HepG2 (cell line): ENCODE measurements around the gene FGA. TPM values are rescaled to one million over a fixed set of nuclear protein-coding genes. Genes with fewer than 3 reads are reported as not detected.

Source experiments
- ASH2L ChIP-seq: fragments of 300-600, 200-600 bp; sonication (generic); IDR thresholded peaks from 2 replicates; pipeline ENCODE4 v1.7.0; 2017; ENCODE audit warnings: low read depth, mild to moderate bottlenecking, moderate library complexity, mixed read lengths, low read length; ENCODE audit not compliant: insufficient read length
- EEA1 ChIP-seq: sonication (generic); formaldehyde crosslinking; IDR thresholded peaks from 2 replicates; pipeline ENCODE4 v1.5.1; 2020; ENCODE audit warnings: mild to moderate bottlenecking, missing genetic modification reagents, borderline replicate concordance
- HDAC2 ChIP-seq: sonication (generic); formaldehyde crosslinking; IDR thresholded peaks from 2 replicates; pipeline ENCODE4 v1.4.0; 2020; ENCODE audit warnings: missing genetic modification reagents
- HNRNPUL1 ChIP-seq: fragments of 200-400 bp; formaldehyde crosslinking; IDR thresholded peaks from 2 replicates; pipeline ENCODE4 v1.6.1; 2017; ENCODE audit warnings: low read depth, mild to moderate bottlenecking, low read length, moderate library complexity
- MAFF ChIP-seq: IDR thresholded peaks from 2 replicates; pipeline ENCODE4 v1.6.1; 2011; ENCODE audit warnings: low read depth, low read length, improper control_type of control experiment
- NFYB ChIP-seq: sonication (generic); formaldehyde crosslinking; IDR thresholded peaks from 2 replicates; pipeline ENCODE4 v1.4.0; 2020; ENCODE audit warnings: missing genetic modification reagents
- NR2C2 ChIP-seq: sonication (generic); formaldehyde crosslinking; IDR thresholded peaks from 2 replicates; pipeline ENCODE4 v1.4.0; 2020; ENCODE audit warnings: missing genetic modification reagents, mild to moderate bottlenecking, moderate library complexity, borderline replicate concordance
- RXRA ChIP-seq: sonication (generic); formaldehyde crosslinking; IDR thresholded peaks from 2 replicates; pipeline ENCODE4 v1.5.1; 2020; ENCODE audit warnings: missing genetic modification reagents
- SIX1 ChIP-seq: sonication (generic); formaldehyde crosslinking; IDR thresholded peaks from 2 replicates; pipeline ENCODE4 v1.4.0; 2020; ENCODE audit warnings: missing genetic modification reagents, borderline replicate concordance
- SOX5 ChIP-seq: IDR thresholded peaks from 2 replicates; pipeline ENCODE4 v1.6.1; 2016; ENCODE audit warnings: borderline replicate concordance
- TCF7L2 ChIP-seq: IDR thresholded peaks from 2 replicates; pipeline ENCODE4 v1.6.1; 2011; ENCODE audit warnings: mild to moderate bottlenecking, low read depth, low read length, moderate library complexity
- ZNF331 ChIP-seq: sonication (generic); formaldehyde crosslinking; IDR thresholded peaks from 2 replicates; pipeline ENCODE4 v1.4.0; 2020; ENCODE audit warnings: missing genetic modification reagents
- ZNF33A ChIP-seq: sonication (generic); formaldehyde crosslinking; IDR thresholded peaks from 2 replicates; pipeline ENCODE4 v1.5.1; 2020; ENCODE audit warnings: missing genetic modification reagents, mild to moderate bottlenecking, moderate library complexity, borderline replicate concordance
- ZNF441 ChIP-seq: sonication (generic); formaldehyde crosslinking; IDR thresholded peaks from 2 replicates; pipeline ENCODE4 v1.7.0; 2021; ENCODE audit warnings: missing genetic modification reagents, borderline replicate concordance
- ZNF614 ChIP-seq: IDR thresholded peaks from 2 replicates; pipeline ENCODE4 v1.6.1; 2018; ENCODE audit warnings: missing biosample characterization, missing genetic modification reagents, inconsistent platforms, borderline replicate concordance
- polyA plus RNA-seq, 8 experiments: library from polyadenylated mRNA; depleted of rRNA in 3 of 8; stranded (reverse) in 7 of 8; unstranded in 1 of 8; fragments of >200 nt; fragmentation: Illumina TruSeq in 4 of 8; extraction: Trizol in 4 of 8; gene quantifications; 2 replicates each; pipeline versions ENCODE4 v1.2.1 to v1.2.3, GENCODE V29; 2011 to 2016; ENCODE audit warnings: low read depth in 4 of 8, missing spikeins in 1 of 8, mixed read lengths in 1 of 8; ENCODE audit not compliant: insufficient read depth in 1 of 8
- total RNA-seq, 5 experiments: library from RNA; depleted of rRNA; stranded (reverse); fragments of >200 nt; fragmentation: Illumina TruSeq; extraction: Trizol; gene quantifications; 2 replicates each; pipeline ENCODE4 v1.2.3, GENCODE V29; 2016; ENCODE audit warnings: low read depth in 1 of 5
- TF ChIP-seq, protein P1 (sequence below), 2 experiments: sonication (generic) in 1 of 2; formaldehyde crosslinking in 1 of 2; IDR thresholded peaks; 2 replicates each; pipeline versions ENCODE4 v1.5.1 to v1.6.1; 2011 to 2020; ENCODE audit warnings: borderline replicate concordance in 1 of 2, low read depth in 1 of 2, low read length in 1 of 2, mild to moderate bottlenecking in 1 of 2, missing genetic modification reagents in 1 of 2, moderate library complexity in 1 of 2
- TF ChIP-seq, protein P2 (sequence below): sonication (generic); formaldehyde crosslinking; IDR thresholded peaks from 2 replicates; pipeline ENCODE4 v1.4.0; 2020; ENCODE audit warnings: missing genetic modification reagents, borderline replicate concordance
- TF ChIP-seq, protein P3 (sequence below): IDR thresholded peaks from 2 replicates; pipeline ENCODE4 v1.6.1; 2018; ENCODE audit warnings: missing genetic modification reagents
- TF ChIP-seq, protein P4 (sequence below): sonication (generic); formaldehyde crosslinking; IDR thresholded peaks from 2 replicates; pipeline ENCODE4 v1.4.0; 2020; ENCODE audit warnings: missing genetic modification reagents, mild to moderate bottlenecking, borderline replicate concordance
- TF ChIP-seq, protein P5 (sequence below): sonication (generic); formaldehyde crosslinking; IDR thresholded peaks from 2 replicates; pipeline ENCODE4 v1.8.0; 2022; ENCODE audit warnings: mild to moderate bottlenecking, missing genetic modification reagents

FGA gene
- total and polyA plus RNA-seq, 2 of the 13 experiments (the other 11 are each of a cell fraction or from before 2014, with no cell fraction given), result 640 to 1,523 TPM

DNA sequence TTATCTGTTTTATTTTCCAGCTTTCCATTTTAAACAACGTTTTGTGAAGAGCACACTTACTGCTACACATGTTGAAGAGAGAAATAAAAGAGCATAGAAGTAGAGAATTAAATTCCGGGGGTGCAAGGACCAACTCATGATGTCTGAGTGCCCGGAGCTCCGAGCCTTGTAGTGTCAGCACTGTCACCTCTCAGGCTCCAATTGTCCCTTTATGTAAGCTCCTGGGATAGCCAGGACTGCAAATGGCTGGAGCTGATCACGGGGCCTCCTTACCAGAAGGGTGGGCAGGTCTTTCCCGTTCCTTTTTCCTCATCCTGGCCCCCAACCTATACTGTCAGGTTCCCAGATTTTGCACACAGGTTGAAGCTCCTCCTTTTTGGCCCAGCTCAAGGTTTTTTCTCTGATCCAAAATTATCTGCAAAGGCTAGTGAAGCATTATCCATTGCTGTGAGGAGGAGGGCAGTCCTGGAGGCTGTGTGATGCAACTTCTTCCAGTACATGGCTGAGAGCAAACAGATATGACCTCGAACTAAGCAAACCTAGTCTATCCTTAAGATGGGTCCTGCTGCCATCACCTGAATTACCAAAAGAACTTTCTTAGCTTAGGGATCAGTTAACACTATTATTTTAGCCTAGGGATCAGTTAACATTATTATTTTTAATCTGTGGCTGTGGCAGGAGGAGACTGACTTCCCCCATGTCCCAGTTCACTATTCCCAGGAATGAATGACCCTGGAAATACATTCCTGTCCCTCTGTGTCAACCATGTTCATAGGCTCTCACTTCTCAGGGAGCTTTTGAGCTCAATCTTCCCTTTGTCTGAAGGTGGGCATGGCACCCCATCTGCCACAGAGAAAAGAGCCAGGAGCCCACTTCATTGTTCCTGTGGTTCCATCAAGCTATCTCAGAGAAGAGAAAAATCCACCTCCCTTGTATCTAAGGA lies 22.2 kb upstream of the FGA start, which contains the start of gene FGG (continued):
- TF ChIP-seq, protein P1, sequence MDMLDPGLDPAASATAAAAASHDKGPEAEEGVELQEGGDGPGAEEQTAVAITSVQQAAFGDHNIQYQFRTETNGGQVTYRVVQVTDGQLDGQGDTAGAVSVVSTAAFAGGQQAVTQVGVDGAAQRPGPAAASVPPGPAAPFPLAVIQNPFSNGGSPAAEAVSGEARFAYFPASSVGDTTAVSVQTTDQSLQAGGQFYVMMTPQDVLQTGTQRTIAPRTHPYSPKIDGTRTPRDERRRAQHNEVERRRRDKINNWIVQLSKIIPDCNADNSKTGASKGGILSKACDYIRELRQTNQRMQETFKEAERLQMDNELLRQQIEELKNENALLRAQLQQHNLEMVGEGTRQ (IDR thresholded peaks at IDR 0.05; ENCODE audit: low read depth, low read length), result peak; percentile 69; the same call in 1 of the 2 replicates
- TF ChIP-seq, protein P1 (CRISPR knock-in tag; IDR thresholded peaks at IDR 0.05; ENCODE audit: borderline replicate concordance), result peak; percentile 89; the same call in 1 of the 2 replicates
- peak; percentile 65 for TF ChIP-seq HDAC2 (CRISPR knock-in tag)
- TF ChIP-seq, protein P2, sequence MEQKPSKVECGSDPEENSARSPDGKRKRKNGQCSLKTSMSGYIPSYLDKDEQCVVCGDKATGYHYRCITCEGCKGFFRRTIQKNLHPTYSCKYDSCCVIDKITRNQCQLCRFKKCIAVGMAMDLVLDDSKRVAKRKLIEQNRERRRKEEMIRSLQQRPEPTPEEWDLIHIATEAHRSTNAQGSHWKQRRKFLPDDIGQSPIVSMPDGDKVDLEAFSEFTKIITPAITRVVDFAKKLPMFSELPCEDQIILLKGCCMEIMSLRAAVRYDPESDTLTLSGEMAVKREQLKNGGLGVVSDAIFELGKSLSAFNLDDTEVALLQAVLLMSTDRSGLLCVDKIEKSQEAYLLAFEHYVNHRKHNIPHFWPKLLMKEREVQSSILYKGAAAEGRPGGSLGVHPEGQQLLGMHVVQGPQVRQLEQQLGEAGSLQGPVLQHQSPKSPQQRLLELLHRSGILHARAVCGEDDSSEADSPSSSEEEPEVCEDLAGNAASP (CRISPR knock-in tag), result peak; percentile 89; the same call in 1 of the 2 replicates
- TF ChIP-seq EEA1 (CRISPR knock-in tag), result no peak
- TF ChIP-seq MAFF, result no peak
- TF ChIP-seq RXRA (CRISPR knock-in tag), result peak; percentile 71; the same call in 1 of the 2 replicates
- TF ChIP-seq HNRNPUL1, result no peak
- TF ChIP-seq ZNF33A, result peak; percentile 74; the same call in 1 of the 2 replicates
- peak; percentile 67 for TF ChIP-seq NFYB (CRISPR knock-in tag)
- peak; percentile 33; the same call in 1 of the 2 replicates for TF ChIP-seq SIX1 (CRISPR knock-in tag)
- TF ChIP-seq, protein P3, sequence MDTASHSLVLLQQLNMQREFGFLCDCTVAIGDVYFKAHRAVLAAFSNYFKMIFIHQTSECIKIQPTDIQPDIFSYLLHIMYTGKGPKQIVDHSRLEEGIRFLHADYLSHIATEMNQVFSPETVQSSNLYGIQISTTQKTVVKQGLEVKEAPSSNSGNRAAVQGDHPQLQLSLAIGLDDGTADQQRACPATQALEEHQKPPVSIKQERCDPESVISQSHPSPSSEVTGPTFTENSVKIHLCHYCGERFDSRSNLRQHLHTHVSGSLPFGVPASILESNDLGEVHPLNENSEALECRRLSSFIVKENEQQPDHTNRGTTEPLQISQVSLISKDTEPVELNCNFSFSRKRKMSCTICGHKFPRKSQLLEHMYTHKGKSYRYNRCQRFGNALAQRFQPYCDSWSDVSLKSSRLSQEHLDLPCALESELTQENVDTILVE, result peak; percentile 16; the same call in 1 of the 2 replicates
- no peak for TF ChIP-seq TCF7L2
- TF ChIP-seq, protein P4, sequence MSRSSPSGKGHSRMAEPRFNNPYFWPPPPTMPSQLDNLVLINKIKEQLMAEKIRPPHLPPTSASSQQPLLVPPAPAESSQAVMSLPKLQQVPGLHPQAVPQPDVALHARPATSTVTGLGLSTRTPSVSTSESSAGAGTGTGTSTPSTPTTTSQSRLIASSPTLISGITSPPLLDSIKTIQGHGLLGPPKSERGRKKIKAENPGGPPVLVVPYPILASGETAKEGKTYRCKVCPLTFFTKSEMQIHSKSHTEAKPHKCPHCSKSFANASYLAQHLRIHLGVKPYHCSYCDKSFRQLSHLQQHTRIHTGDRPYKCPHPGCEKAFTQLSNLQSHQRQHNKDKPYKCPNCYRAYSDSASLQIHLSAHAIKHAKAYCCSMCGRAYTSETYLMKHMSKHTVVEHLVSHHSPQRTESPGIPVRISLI (CRISPR knock-in tag), result peak; percentile 61; the same call in 1 of the 2 replicates
- TF ChIP-seq, protein P5, sequence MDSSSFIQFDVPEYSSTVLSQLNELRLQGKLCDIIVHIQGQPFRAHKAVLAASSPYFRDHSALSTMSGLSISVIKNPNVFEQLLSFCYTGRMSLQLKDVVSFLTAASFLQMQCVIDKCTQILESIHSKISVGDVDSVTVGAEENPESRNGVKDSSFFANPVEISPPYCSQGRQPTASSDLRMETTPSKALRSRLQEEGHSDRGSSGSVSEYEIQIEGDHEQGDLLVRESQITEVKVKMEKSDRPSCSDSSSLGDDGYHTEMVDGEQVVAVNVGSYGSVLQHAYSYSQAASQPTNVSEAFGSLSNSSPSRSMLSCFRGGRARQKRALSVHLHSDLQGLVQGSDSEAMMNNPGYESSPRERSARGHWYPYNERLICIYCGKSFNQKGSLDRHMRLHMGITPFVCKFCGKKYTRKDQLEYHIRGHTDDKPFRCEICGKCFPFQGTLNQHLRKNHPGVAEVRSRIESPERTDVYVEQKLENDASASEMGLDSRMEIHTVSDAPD (CRISPR knock-in tag), result no peak
- 0 out of 2 replicates have a peak, but pooled peaks have one; percentile 54 for TF ChIP-seq SOX5 (CRISPR knock-in tag)
- TF ChIP-seq ASH2L, result peak; percentile 45
- no peak; the same call in 1 of the 2 replicates for TF ChIP-seq ZNF614
- TF ChIP-seq NR2C2, result 0 out of 2 replicates have a peak, but pooled peaks have one; percentile 52
- peak; percentile 28; the same call in 1 of the 2 replicates for TF ChIP-seq ZNF441 (CRISPR knock-in tag)
- 0 out of 2 replicates have a peak, but pooled peaks have one; percentile 55 for TF ChIP-seq ZNF331 (CRISPR knock-in tag)
